ENCODE results near the gene SHTN1. TPM values are rescaled to one million over a fixed set of nuclear protein-coding genes. Genes with fewer than 3 reads are reported as not detected.

SHTN1 gene
- total and polyA plus RNA-seq, 10 of the 15 experiments (the other 5 are each of a cell fraction or from before 2014, with no cell fraction given): 0.79 to 4.0 (median 2.0) TPM

DNA sequence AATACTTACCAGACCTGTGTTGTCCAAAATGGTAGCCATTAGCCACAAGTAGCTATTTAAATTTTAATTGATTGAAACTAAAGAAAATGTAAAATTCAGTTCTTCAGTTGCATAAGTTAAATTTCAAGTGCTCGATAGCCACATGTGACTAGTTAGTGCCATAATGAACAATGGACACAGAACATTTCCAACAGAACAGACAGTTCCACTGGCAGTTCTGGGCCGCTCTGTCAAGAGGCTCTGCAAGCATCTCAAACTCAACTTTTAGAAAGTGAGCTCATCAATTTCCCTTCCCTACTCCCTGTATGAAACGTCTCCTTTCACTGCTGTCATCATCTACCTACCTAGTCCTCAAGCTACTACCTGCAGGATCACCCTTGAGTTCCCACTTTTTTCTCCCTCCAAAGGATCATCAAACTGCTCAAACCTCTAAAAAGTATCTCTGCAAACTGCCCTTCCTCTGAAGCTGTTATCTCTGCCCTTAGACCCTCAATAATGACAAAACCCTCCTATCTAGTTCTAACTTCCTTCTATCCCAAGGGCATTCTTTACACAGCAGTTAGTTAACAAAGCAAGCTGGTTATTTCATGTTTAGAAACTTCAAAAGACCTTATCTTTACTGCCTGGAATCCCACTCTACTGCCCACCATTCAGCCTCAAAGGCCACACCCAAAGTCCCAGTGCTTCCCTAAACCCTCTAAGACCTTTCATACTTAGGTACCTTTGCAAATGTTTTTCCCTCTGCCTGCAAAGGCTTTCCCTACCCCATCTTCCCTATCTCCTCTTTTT, 20.6 kb downstream of the SHTN1 start (continued):
- TF ChIP-seq CHD1 (IDR thresholded peaks at IDR 0.05; ENCODE audit: low read depth, low read length) (no peak), FOS (IDR thresholded peaks at IDR 0.05; ENCODE audit: borderline replicate concordance, extremely low read depth, insufficient read length) (no peak), STAT3 (IDR thresholded peaks at IDR 0.05; ENCODE audit: low read depth, low read length) (no peak), IKZF2 (IDR thresholded peaks at IDR 0.05) (no peak), NR2C1 (IDR thresholded peaks at IDR 0.05) (no peak), MYC (IDR thresholded peaks at IDR 0.05; ENCODE audit: insufficient read depth, insufficient read length, insufficient replicate concordance, low read length, severe bottlenecking) (no peak)

DNA sequence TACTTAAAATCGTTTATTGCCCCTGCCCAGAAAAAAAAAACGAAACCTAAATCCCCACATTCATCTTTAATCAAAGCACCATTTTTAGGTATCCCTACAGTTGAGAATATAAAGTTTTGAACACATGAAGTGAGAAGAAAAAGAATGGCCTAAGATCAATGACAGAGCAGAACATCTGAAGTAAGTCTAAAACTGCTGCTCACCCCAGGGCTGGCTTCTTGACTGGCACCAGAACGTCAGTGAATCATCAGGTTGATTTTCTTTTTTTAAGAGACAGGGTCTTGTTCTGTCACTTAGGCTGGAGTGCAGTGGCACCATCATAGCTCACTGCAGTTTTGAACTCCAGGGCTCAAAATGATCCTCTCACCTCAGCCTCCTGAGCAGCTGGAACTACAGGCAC, 24.9 kb downstream of the SHTN1 start:
- H3K4me2 ChIP-seq (ENCODE audit: control insufficient read depth, insufficient read depth): no peak overlapping the region
- CTCF ChIA-PET: no interaction called here
- H3K36me3 ChIP-seq (ENCODE audit: control insufficient read depth in 2 of 2, insufficient read depth in 2 of 2, low read length in 1 of 2): no peaks in the 10 kb centered on the region
- no TSS peak for BruUV-seq (replicated peaks)
- H3K9me3 ChIP-seq (replicated peaks; ENCODE audit: control insufficient read depth, insufficient read depth, low read length): no peaks in the 10 kb centered on the region
- SMC1A ChIA-PET (ENCODE audit: uncharacterized antibody, unreplicated experiment): no interaction called here
- ATAC-seq (no peak), FAIRE-seq (no peak), DNase-seq (ENCODE audit: low read depth, low spot score) (no peak)
- no peak overlapping the region for H3K4me3 ChIP-seq
- no peak for TF ChIP-seq SPI1 (IDR thresholded peaks at IDR 0.05; ENCODE audit: borderline replicate concordance, insufficient read depth, low read depth, low read length)
- no peak for TF ChIP-seq PAX8 (IDR thresholded peaks at IDR 0.05)
- no peak for TF ChIP-seq RELA (IDR thresholded peaks at IDR 0.05; ENCODE audit: borderline replicate concordance, partially characterized antibody)
- TF ChIP-seq, protein P1, sequence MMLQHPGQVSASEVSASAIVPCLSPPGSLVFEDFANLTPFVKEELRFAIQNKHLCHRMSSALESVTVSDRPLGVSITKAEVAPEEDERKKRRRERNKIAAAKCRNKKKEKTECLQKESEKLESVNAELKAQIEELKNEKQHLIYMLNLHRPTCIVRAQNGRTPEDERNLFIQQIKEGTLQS (IDR thresholded peaks at IDR 0.05; ENCODE audit: borderline replicate concordance, extremely low read depth, low read depth, low read length): no peak
- TF ChIP-seq TAF1 (IDR thresholded peaks at IDR 0.05; ENCODE audit: borderline replicate concordance, low read depth, low read length): no peak
- TF ChIP-seq CEBPB (IDR thresholded peaks at IDR 0.05; ENCODE audit: borderline replicate concordance in 1 of 2, low read depth in 2 of 2, low read length in 2 of 2): no peak
- no peak for TF ChIP-seq IKZF1 (conservative IDR thresholded peaks at IDR 0.05)
- TF ChIP-seq CHD2 (IDR thresholded peaks at IDR 0.05; ENCODE audit: borderline replicate concordance, low read depth, low read length): no peak
- in situ Hi-C loops (cut with MboI): no loop called here
- H3K9ac ChIP-seq (ENCODE audit: control insufficient read depth, insufficient read depth, low read length): no peak overlapping the region
- no peaks in the 10 kb centered on the region for H4K20me1 ChIP-seq (ENCODE audit: control insufficient read depth, insufficient read depth)
- no peaks in the 10 kb centered on the region for H3K27me3 ChIP-seq (replicated peaks in 1 of 2; ENCODE audit: control insufficient read depth in 2 of 2, insufficient read depth in 2 of 2, low read length in 1 of 2)
- POLR2A ChIA-PET: no interaction called here
- H3K4me1 ChIP-seq (ENCODE audit: control insufficient read depth, insufficient read depth, low read length): no peaks in the 10 kb centered on the region
- intact Hi-C loops (cut with micrococcal nuclease; ENCODE audit: unreplicated experiment): no loop called here
- no peaks in the 10 kb centered on the region for H3K79me2 ChIP-seq (ENCODE audit: control insufficient read depth, insufficient read depth, low read length)
- 0% methylated on average over 3 of the region's 3 CpGs for WGBS (ENCODE audit: insufficient coverage, insufficient replicate concordance, low lambda C conversion rate, missing lambda C conversion rate)
- RAD21 ChIA-PET (ENCODE audit: unreplicated experiment): no interaction called here
- no peak overlapping the region for H3K27ac ChIP-seq (ENCODE audit: control insufficient read depth, insufficient read depth)
- no peak overlapping the region for H2AFZ ChIP-seq (ENCODE audit: control insufficient read depth, low read depth, low read length)

Measured in GM12878 (cell line).